Activated naive CD4-positive, alpha-beta T cell treated with Interleukin-2 at 50 U/mL for 16 hours (primary cell): ENCODE data around the gene MAD1L1.

Experiments used
- DNase-seq: peaks from one replicate; pipeline ENCODE4 v3.0.0-alpha.2; 2020

The MAD1L1 gene

DNA sequence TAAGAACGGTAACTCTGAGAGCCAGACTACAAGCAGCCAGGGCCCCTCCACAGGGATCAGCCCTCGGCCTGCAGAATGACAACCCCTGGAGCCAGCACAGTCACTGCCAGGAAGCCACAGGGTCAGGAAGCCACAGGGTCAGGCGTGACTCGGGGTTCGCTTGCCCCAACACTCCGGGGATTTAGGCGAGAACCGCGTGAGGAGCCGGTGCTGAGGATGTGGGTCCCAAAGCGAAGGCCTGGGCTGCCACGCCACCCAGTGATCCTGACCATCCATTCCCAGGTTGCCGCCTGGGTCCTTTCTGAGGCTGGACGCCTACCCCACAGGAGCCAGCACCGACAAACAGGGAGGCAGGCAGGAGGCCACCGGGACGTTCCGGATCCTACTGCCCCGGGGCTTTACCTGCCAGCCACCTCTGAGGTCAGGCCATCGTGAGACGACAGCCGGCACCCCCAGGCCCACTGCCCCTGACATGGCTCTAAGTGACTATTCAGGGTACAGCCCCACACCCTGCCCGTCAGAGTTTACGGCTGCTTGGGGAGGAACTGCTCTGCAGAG is 334.0 kb downstream of the MAD1L1 start:
- DNase-seq: no peak

DNA sequence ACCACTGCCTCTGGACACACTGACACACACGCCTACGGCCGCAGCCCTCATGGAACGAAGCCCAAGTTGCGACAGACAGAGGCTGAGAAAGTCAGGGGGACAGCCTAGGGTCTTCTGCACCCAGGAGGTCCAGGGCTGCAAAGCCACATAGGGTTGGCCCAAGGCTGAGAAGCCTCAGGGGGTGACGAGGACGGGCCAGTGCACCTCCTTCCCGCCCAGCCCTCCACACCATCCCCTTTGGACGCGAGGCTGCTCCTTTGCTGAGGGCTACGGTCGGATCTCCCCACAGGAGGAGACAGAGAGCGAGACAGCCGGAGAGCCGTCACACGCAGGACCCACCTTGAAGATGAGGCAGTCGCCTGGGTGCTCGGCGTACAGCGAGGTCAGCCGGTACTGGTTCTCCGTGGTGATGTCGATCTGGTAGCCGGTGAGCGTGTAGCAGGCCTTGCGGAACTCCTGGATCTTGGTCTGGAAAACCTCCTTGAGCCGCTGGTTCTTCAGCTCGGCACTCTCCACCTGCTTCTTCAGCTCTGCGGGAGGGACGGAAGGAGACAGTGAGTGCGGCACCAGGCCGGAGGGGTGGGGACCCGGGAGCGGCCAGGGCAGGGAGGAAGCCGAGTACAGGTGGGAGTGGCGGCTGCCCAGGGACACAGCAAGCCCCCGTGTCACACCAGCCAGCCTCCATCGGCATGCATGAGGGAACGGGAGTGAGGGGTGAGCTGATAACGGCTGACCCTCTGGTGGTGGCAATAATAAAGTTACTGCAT is 334.7 kb downstream of the MAD1L1 start:
- no peak for DNase-seq

DNA sequence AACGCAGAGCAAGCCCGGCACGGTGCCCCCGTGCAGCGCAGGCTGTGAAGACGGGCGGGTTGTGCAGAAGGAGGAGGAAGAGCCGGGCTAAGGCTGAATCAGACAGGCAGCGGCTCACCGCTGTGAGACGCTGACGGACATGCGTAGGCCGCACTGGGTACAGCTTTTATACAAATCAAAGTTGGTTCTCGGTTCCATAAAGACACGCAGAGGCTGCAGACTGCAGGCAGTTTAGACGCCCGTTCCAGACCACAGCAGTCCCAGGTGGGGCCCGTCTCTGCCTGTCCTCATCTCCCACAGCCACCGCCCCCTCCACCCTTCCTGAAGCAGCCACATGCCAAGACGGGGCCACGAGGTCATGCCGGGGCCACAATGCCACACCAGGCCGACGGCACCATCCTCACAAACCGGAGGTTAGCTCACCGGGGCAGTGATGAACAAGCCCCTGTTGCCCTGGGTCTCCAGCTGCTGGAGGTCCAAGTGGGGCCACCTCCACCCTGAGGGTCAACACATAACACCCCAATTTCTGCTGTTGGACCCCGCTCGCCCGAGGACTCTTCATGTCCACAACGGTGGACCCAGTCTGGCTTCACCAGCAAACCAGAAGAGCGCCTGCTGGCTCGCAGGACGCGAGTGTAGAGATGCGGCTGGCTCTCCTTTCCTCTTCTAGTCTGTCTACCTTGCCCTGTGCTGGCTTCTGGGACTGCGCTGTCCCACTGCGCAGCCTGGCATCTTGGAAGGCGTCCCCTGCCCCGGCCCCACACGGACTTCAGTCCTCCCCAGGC is 335.5 kb downstream of the MAD1L1 start:
- DNase-seq: no peak

DNA sequence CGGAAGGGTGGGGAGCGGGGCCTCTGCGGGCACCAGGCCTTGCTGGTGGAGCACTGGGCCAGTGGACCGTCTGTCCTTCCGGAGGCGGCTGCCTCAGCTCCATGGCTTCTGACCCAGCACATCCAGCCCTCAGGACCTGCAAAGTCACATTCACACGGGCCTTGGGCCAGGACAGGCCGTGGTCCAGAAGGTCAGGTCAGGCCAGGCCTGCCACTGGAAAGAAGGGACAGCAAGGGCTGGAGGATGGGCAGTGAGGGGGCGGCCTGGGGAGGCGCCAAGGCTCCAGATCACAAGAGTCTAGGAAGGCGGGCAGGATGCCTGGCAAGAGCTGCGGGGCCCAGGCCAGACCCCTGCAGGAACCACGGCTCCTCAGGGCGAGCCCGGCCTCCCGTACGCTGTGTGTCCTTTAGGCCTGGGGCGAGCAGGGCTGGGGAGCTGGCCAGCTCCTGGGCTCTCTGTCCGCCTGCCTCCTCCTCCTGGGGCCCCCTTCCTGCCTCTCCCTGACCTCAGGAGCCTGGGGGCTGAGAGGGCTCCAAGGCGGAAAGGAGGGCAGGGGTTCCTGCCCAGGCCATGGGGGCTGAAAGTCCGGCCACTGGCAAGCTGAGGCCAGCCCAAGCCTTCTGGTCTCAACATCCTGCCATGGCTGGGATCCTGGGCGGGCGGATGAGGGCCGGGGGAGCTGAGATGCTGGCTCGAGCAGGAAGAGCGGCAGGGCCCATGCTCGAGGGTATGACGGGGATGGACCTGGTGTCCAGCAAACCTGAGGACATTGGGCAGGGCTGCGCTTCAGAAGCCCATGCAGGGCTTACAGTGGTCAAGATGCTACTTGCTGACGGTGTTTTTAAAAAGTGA is 336.9 kb downstream of the MAD1L1 start:
- no peak for DNase-seq

DNA sequence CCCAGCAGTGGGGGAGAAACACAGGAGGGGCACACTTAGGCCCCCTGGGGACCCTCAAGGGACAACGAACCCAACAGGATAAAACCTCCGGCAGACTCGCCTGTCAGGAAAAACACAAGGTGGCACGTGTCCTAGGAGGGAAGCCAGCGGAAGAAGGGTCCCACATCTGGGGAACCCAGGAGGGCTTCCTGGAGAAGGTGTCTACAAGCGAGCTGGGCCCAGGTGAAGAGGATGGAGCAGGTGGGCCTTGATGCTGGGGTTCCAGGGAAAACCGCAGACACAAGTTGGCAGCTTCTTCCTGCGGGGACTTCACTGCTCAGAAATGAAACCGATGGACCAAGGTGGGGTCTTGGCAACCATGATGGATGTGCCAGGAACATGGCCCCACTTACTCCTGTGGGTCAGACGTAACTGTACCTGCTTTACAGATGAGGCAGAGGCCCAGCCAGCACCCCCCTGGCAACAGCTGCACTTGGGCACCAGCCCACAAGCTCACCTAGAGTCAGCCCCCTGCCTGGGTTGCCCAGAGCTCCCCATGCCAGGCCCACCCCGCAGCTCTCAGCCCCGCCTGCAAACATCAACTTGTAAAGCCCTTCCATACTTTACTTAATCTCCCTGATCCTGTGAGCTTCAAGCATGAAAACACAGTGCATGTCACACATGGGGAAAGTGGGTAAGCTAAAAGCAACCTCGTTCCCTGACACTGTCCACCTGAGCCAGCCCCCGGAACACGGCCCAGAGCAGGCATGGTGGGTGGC is 337.7 kb downstream of the MAD1L1 start:
- no peak for DNase-seq

DNA sequence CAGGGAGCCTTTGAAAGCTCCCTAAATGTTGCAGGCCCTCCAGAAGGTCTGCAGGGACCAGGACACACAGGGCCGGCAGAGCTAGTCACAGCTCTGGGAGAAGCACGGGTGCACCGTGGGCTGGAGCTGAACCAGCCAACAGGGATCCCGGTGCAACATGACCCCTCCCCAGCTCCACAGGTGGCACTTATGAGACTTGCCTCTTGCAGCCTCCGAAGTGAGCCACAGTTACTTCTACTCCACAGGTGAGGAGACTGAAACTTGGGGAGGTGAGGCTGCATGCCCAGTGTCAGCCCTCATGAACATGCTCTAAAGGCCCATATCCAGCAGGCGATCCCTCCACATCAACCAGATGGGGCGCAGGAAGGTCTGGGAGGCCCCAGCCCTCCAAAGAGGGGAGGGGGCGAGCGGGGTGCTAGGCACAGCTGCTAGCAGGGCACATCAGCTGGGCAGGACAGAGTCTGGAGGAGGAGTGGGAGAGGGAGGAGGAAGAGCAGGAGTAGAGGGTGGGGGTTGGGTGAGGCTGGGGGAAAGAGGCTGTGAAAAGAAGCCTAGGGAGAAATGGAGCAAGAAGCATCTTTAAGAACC is 338.3 kb downstream of the MAD1L1 start:
- DNase-seq: no peak

DNA sequence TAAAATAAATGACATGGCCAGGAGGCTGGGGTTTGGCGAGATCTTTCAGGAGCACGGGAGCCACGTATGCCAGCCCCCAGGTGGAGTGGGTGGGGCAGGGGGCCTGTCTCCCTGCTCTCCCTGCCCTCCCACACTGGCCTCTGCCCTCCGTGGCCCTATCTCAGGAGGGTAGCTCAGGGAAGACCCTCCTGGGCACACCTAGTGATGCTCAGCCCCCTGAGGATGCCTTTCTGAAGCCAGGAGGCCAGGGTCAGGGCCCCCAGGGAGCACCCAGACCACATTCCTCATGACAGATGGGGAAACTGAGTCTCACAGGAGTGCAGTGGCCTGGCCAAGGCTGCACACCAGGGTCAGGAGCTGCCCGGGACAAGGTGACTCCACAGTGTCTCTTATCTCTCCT is 339.3 kb downstream of the MAD1L1 start:
- DNase-seq: no peak

DNA sequence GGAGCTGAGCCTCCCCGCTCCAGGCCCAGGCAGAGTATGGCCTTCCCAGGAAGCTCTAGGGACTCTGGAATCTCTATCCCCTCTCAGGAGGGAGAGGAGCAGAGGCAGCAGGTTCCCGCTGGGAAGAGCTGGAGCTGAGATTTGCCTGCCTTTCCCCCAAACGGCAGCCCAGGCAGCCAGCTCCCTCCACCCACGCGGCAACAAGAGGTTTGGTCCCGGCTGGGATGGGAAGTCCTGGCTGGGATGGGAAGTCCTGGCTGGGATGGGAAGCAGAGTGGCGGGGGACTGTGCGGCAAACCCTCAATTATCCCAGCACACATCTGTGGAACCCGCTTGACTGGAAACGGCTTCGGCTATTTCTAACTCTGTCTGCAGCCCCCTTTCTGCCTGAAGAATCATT is 339.7 kb downstream of the MAD1L1 start:
- DNase-seq: no peak

DNA sequence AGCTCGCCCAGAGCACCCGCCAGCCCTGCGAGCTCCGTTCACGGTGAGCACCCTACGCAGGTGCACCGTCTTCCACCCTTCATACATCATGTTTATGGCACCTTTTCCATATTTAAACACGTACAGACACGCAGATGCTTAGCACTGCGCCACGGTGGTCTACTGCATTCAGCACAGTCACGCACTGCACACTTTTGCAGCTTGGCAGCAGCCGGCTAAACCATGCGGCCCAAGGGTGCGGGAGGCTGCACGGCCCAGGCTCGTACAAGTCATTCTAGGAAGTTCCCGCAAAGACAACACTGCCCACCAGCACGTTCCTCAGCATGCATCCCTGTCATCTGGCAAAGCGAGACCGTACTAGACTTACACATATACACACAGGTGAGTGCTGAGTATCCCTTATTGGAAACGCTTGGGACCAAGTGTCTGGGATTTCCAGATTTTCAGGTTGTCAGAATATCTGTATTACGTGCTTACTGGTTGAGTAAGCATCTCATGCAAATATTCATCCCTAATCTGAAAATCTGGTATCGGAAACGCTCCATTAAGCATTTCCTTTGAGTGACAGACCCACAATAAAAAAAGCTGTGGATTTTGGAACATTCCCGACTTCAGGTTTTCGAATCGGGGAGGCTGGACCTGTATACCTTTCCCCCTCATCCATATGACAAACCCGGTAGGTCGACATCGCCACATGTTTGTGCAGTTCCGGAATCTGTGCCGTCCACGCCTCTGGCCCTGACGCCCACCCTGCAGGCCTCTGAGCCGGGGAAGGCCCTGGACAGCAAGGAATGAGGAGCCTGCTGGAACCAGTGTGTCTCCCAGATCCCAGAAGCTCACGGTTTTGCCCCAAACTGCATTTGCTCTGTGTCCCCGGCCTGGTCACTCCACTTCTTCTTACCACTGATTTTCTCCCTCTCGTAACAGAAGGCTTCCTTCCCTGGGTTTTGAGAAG is 340.5 kb downstream of the MAD1L1 start:
- no peak for DNase-seq

DNA sequence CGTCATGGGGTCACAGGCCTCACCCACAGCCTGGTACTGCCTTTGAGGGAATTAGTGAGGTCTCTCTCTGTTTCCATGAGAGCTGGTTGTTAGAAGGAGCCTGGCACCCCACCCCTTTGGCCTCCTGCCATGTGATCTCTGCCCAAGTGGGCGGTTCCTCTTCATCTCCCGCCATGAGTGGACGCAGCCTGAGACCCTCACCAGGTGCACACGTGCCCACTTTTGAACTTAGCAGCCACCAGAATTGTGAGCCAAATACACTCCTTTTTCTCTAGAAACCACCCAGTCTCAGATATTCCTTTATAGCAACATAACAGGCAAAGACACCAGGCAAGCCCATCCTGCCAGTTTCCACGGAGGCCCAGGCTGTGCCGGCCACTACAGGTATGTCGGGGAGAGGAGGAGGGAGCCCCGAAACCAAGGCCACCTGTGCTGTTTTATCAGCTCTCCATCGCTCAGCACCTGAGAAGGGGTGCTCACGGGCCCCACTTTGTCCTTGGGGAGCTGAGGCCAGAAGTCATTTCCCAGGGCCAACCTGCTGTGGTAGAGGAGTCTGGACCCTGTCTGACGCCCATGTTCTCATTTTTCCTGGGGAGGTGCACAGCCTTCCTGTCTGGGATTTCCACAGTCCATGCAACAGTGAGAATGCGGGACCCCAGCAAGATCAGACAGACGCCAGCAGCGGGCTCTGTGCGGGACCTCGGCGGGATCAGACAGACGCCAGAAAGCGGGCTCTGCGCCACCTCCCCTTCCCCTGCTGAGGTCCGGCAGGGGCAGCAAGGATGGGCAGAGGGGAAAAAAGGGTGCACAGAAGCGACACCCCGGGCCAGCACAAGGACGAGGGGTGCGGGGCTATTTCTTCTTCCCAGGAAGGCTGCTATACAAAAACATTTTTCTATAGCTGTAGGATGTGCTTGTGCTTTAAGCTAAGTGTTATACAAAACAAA is 342.2 kb downstream of the MAD1L1 start:
- no peak for DNase-seq

DNA sequence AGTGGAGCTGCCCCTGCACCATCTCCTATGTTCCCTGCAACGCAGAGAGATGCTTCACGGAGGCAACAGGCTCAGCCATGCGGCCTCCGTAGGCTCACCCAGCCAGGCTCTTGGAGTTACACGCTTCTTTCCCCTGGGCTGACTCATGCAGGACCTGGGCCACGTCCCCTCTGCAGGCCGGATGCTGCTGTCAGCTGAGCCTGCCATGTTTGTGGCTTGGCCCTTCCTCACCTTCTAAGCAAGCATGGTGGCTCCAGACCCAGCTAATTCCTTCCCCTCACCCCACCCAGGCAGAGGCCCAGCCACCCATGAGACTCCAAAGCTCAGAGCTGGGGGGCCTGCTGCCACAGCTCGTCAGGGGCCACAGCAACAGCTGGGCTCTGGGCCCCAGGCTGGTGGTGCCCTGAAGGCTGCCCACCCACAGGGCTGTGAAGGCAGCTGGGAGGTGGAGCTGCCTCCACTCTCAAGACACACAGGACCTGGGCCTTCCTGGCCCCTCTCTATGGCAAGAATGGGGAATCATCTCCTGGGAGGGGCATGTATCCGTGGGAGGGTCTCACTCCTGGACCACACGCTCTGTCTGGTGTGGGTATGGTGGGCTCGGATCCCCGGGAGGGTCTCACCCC is 343.1 kb downstream of the MAD1L1 start:
- no peak for DNase-seq

DNA sequence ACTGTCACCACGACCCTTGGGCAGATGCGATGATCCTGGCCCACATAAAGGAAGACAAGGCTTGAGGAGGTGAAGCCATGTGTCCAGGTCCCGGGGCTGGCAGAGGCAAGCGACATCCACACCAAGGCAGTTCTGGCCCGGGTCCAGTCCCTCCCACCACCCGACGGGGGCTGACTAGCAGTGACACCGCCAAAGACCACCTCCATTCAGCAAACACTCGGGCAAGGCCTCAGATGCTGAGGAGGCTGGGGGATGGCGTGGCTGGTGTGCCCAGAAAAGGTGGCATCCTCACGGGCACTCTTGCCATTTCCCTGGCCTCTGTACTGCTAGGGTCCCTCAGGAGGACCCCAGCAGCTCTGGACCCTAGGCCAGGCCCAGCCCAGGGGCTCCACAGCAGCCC is 343.7 kb downstream of the MAD1L1 start:
- no peak for DNase-seq

DNA sequence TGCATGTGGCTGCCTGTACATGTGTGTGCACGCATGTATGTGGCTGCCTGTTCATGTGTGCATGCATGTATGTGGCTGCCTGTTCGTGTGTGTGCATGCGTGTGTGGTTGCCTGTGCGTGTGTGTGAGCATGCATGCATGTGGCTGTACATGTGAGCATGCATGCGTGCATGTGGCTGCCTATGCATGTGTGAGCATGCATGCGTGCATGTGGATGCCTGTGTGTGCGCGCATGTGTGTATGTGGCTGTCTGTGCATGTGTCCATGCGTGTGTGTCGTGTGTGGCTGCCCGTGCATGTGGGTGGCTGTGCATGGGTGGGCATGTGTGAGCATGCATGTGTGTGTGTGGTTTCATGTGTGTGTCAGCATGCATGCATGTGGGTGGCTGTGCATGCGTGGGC is 344.3 kb downstream of the MAD1L1 start:
- DNase-seq: no peak

DNA sequence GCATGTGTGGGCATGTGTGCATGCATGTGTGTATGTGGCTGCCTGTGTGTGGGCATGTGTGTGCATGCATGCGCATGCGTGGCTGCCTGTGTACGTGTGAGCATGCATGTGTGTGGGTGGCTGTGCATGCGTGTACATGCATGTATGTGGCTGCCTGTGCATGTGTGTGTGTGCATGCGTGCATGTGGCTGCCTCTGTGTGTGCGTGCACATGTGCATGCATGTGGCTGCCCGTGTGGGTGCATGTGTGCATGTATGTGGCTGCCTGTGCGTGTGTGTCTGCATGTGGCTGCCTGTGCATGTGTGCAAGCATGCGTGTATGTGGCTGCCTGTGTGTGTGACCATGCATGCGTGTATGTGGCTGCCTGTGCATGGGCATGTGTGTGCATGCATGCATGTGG is 345.5 kb downstream of the MAD1L1 start:
- DNase-seq: no peak

DNA sequence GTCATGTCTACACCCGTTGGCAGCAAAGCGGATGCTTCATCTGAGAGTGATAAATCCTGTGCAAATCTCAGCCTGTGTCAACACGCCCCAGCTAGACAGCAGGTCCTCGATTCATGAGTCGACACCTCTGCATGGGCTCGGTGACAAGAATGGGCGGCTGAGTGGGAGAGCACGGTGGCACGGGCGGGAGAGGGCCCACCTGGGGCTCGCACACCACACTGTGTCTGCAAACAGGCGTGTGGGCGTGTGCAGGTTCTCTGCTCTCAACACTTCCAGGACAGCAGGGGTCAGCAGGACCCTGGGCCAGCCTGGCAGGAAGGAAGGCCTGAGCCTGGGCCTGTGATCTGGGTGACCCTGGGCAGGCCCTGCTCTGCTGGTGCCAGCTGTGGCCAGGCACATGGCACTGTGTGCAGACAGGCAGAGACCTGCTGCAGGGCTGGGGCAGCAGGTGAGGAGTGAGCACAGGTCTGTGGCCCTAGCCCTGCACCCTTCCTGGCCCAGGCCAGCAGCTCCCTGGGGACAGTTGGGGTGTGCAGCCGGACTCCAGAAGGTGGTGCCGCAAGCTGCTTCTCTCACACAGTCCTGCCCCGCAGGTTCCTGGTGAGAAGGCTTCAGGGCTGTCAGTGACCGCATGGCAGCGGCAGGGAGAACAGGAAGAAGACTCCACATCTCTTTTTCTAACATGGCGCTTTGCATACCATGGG is 346.2 kb downstream of the MAD1L1 start:
- DNase-seq: no peak

DNA sequence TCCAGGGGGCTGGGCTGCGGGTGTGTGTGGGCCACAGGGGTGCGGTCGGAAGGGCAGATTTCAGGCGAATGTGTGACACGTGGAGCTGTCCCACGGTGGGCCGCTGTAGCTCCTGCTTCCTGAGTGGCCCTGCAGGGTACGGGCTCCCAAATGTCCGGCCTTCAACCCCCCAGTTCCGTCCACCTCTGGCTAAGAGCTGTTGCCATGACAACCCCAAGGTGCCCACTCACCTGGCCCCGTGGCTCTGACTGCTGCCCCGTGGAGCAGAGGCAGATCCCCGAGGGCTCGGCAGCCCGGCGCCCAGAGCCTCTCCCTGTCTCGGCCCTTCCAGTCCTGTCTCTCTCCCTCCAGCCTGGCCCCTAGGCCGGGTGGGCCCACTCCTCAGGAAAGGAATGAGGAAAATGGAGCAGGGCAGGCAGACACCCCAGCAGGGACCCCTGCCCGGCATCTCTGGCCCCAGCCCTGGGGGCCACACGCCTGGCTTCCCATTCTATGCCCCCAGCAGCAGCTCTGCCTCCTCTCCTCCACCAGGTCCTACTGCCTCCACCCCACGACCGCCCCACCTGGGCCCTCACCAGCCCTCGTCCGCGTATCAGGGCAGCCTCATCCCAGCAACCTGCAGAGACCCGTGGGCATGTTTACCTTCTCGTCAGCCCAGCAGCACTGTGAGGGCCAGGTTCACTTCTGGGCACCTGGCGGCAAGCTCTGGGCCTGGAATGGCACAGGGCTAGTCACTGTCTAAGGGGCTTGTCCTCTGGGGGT is 347.1 kb downstream of the MAD1L1 start:
- no peak for DNase-seq

DNA sequence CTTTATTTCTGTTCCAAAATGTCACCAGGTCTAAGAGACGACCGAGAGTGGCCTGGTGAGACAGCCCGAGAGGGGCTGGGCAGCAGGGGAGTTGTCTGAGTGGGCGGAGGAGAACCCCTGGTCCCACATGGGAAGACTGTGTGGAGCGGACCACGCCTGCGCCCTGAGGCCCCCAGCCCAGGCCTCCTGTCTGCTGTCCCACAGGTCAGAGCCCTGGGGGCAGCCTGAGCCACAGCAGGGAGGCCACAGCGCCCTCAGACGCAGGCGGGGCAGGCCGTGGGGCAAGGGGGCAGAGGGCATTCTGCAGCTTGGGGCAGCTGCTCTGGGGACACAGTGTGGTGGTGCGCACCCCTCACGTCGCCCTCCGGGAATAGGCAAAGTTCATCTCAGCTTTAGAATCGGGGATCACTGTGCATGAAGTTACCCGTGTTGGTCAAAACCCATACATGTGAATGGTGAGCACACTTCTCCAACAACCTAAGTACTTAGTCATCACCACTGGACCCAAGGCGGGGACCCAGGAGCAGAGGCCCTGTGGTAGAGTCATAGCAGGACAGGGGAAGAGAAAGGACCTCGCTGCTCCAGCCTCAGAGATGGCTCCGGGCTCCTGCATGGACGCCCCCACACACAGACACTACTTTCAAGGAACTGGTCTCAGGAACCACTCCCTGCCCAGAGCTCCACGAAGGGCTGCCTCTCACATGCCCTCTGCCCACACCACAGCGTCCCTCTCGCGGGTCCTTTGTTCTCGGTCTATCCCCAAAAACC is 348.0 kb downstream of the MAD1L1 start:
- DNase-seq: no peak
